ENCODE results near the gene KIF26B. TPM values are rescaled to one million over a fixed set of nuclear protein-coding genes. Genes with fewer than 3 reads are reported as not detected.

The KIF26B gene
- total and polyA plus RNA-seq, 2 of the 4 experiments (the other 2 are of a cell fraction) = 0.53 to 0.54 TPM

- no peak overlapping the region for H3K27ac ChIP-seq (ENCODE audit: insufficient read depth, low read length)
- no peak overlapping the region for H2BK5ac ChIP-seq (ENCODE audit: low read depth, low read length, poor library complexity, severe bottlenecking)
- H2BK120ac ChIP-seq (ENCODE audit: low read depth, low read length) = no peak overlapping the region
- H2AK9ac ChIP-seq (replicated peaks; ENCODE audit: low read depth, low read length, poor library complexity) = no peak overlapping the region
- no peak overlapping the region for H3K14ac ChIP-seq (replicated peaks; ENCODE audit: low read depth, low read length)
- H3K4ac ChIP-seq (ENCODE audit: low read depth, low read length) = no peak overlapping the region
- H3K18ac ChIP-seq (ENCODE audit: low read depth, low read length) = no peak overlapping the region
- H3K23ac ChIP-seq (ENCODE audit: low read depth, low read length) = no peak overlapping the region
- in situ Hi-C loops (cut with MboI; ENCODE audit: low sequenced_read_pairs) = no loop called here
- TF ChIP-seq BHLHE40 (IDR thresholded peaks at IDR 0.05; ENCODE audit: low read depth, low read length) (no peak), MAZ (IDR thresholded peaks at IDR 0.05; ENCODE audit: borderline replicate concordance, low read depth, low read length) (no peak), CEBPB (IDR thresholded peaks at IDR 0.05; ENCODE audit: low read depth, low read length) (no peak), RAD21 (IDR thresholded peaks at IDR 0.05; ENCODE audit: low read length) (no peak), MAFK (IDR thresholded peaks at IDR 0.05; ENCODE audit: low read depth, low read length) (no peak), USF2 (IDR thresholded peaks at IDR 0.05; ENCODE audit: low read depth, low read length) (no peak), FOS (IDR thresholded peaks at IDR 0.05; ENCODE audit: low read depth, low read length) (no peak), CTCF (conservative IDR thresholded peaks at IDR 0.05; ENCODE audit: low read depth, low read length) (no peak), NFE2L2 (IDR thresholded peaks at IDR 0.05; ENCODE audit: low read depth, low read length) (no peak)
- H3K9ac ChIP-seq (ENCODE audit: low read depth, low read length) = no peak overlapping the region
- H2AK5ac ChIP-seq (ENCODE audit: low read depth, low read length) = no peak overlapping the region
- no peaks in the 10 kb centered on the region for H3K27me3 ChIP-seq (ENCODE audit: control insufficient read depth, insufficient read depth, low read length)
- H4K8ac ChIP-seq (ENCODE audit: low read depth in 2 of 2, low read length in 2 of 2) = no peak overlapping the region
- H3K79me1 ChIP-seq (ENCODE audit: low read depth in 1 of 2, low read length in 2 of 2) = no peaks in the 10 kb centered on the region
- H3K56ac ChIP-seq (ENCODE audit: extremely low read depth, insufficient read depth, low read length) = no peak overlapping the region
- no peaks in the 10 kb centered on the region for H4K20me1 ChIP-seq (ENCODE audit: insufficient read depth, low read length)
- no peak overlapping the region for H3K4me3 ChIP-seq (ENCODE audit: insufficient read depth, low read depth, low read length)
- no TSS peak for BruUV-seq (replicated peaks)
- H3K4me1 ChIP-seq (ENCODE audit: control insufficient read depth, insufficient read depth, low read length) = no peaks in the 10 kb centered on the region
- WGBS, 2 experiments (ENCODE audit: extremely low coverage in 2 of 2, insufficient read length in 1 of 2) = 100% methylated on average over 1 of the region's 3 CpGs; no CpG with 5 or more reads in 1 of the 2 experiments
- H2AFZ ChIP-seq (replicated peaks; ENCODE audit: low read length, poor library complexity) = no peak overlapping the region
- no peak overlapping the region for H4K91ac ChIP-seq (ENCODE audit: insufficient read depth, low read depth, low read length)
- intact Hi-C loops (cut with micrococcal nuclease) = no loop called here
- no peak overlapping the region for H3K4me2 ChIP-seq (ENCODE audit: low read depth, low read length)
- DNase-seq (no peak), ATAC-seq (ENCODE audit: low read depth) (no peak)
- no peak overlapping the region for H4K5ac ChIP-seq (ENCODE audit: low read depth, low read length)
- dilution Hi-C loops (cut with HindIII; ENCODE audit: low sequenced_read_pairs, unreplicated experiment) = no loop called here
- CTCF ChIA-PET = no interaction called here
- no peak overlapping the region for H2BK15ac ChIP-seq (ENCODE audit: low read depth, low read length)
- H3K9me3 ChIP-seq (ENCODE audit: control insufficient read depth, insufficient read depth, low read length) = no peaks in the 10 kb centered on the region; the same call in 1 of the 2 replicates
- no peak overlapping the region for H2BK20ac ChIP-seq (ENCODE audit: low read depth, low read length)
- POLR2A ChIA-PET (ENCODE audit: unreplicated experiment) = no interaction called here
- H3K36me3 ChIP-seq (ENCODE audit: control insufficient read depth, insufficient read depth, low read length) = peaks cover 7% of the 10 kb centered on the region
- no peaks in the 10 kb centered on the region for H3K9me1 ChIP-seq (ENCODE audit: insufficient read depth, low read length)
Measured at GRCh38 chr1:245651093-245651492, 496.3 kb downstream of the KIF26B start.

Data from IMR-90 (cell line).